Embryonic facial prominence (tissue), 1 donor: Measurements from ENCODE around the gene SVEP1.

Experiments
- DNase-seq: peaks from one replicate; pipeline ENCODE4 v3.0.0-alpha.2; 2016; ENCODE audit errors: extremely low spot score

SVEP1 gene

GRCh38 chr9:110320651-110321445 is 258.7 kb downstream of the SVEP1 start:
- DNase-seq: no peak

- no peak for DNase-seq
These were observed 259.6 kb downstream of the SVEP1 start for GRCh38 chr9:110319781-110320492.

- DNase-seq: no peak
These were observed 261.6 kb downstream of the SVEP1 start for GRCh38 chr9:110317911-110318310.

GRCh38 chr9:110316261-110317075 is 263.1 kb downstream of the SVEP1 start:
- no peak for DNase-seq
